ENCODE data around the gene ARID1B.

The ARID1B gene

GRCh38 chr6:156969233-156969632, 192.1 kb downstream of the ARID1B start:
- Histone ChIP-seq H4K20me1 (ENCODE audit: insufficient read depth, low read length) (peaks cover 3% of the 10 kb centered on the region; the same call in 1 of the 2 replicates), H3K4me1 (ENCODE audit: insufficient read depth, low read length, severe bottlenecking) (peaks cover 47% of the 10 kb centered on the region), H3K9ac (ENCODE audit: low read length) (peak overlapping the region; percentile 30; the same call in 1 of the 2 replicates), H3K4me2 (ENCODE audit: low read length) (peak overlapping the region; percentile 19; the same call in 1 of the 2 replicates), H3K27ac (ENCODE audit: low read depth, low read length, poor library complexity, severe bottlenecking) (peak overlapping the region; percentile 52), H3K79me2 (ENCODE audit: insufficient read depth, low read length) (peaks cover 95% of the 10 kb centered on the region), H3K4me3 (ENCODE audit: low read depth, low read length, poor library complexity, severe bottlenecking) (no peak overlapping the region), H2AFZ (ENCODE audit: low read length) (no peak overlapping the region), H3K36me3 (ENCODE audit: insufficient read depth, low read length) (0 out of 2 replicates have a peak, but pooled peaks cover 3% of the 10 kb centered on the region), H3K9me3 (ENCODE audit: low read length) (no peaks in the 10 kb centered on the region), H3K27me3 (ENCODE audit: insufficient read depth, low read length) (no peaks in the 10 kb centered on the region), H3F3A (ENCODE audit: insufficient read depth, low read length) (no peaks in the 10 kb centered on the region), H3K9me2 (ENCODE audit: low read depth, low read length) (no peaks in the 10 kb centered on the region)
- no peak for TF ChIP-seq CTCF (IDR thresholded peaks at IDR 0.05; ENCODE audit: low read length)
- no peak for TF ChIP-seq EZH2 (IDR thresholded peaks at IDR 0.05; ENCODE audit: borderline replicate concordance, low read length)

GRCh38 chr6:156970595-156971112, 193.5 kb downstream of the ARID1B start:
- peaks cover 96% of the 10 kb centered on the region for H3K79me2 ChIP-seq (ENCODE audit: insufficient read depth, low read length)
- TF ChIP-seq EZH2 (IDR thresholded peaks at IDR 0.05; ENCODE audit: borderline replicate concordance, low read length), result no peak
- no peak for TF ChIP-seq CTCF (IDR thresholded peaks at IDR 0.05; ENCODE audit: low read length)

GRCh38 chr6:156971153-156971885, 194.1 kb downstream of the ARID1B start:
- no peak overlapping the region for H3K4me2 ChIP-seq (ENCODE audit: low read length)
- H3K9me2 ChIP-seq (ENCODE audit: low read depth, low read length), result no peaks in the 10 kb centered on the region
- H3K27me3 ChIP-seq (ENCODE audit: insufficient read depth, low read length), result no peaks in the 10 kb centered on the region
- peaks cover 94% of the 10 kb centered on the region for H3K79me2 ChIP-seq (ENCODE audit: insufficient read depth, low read length)
- no peak overlapping the region for H3K9ac ChIP-seq (ENCODE audit: low read length)
- no peaks in the 10 kb centered on the region for H4K20me1 ChIP-seq (ENCODE audit: insufficient read depth, low read length)
- no peak overlapping the region for H2AFZ ChIP-seq (ENCODE audit: low read length)
- H3K4me1 ChIP-seq (ENCODE audit: insufficient read depth, low read length, severe bottlenecking), result peaks cover 60% of the 10 kb centered on the region
- TF ChIP-seq EZH2 (IDR thresholded peaks at IDR 0.05; ENCODE audit: borderline replicate concordance, low read length) (no peak), CTCF (IDR thresholded peaks at IDR 0.05; ENCODE audit: low read length) (no peak)
- no peaks in the 10 kb centered on the region for H3K36me3 ChIP-seq (ENCODE audit: insufficient read depth, low read length)
- no peak overlapping the region for H3K27ac ChIP-seq (ENCODE audit: low read depth, low read length, poor library complexity, severe bottlenecking)
- H3K4me3 ChIP-seq (ENCODE audit: low read depth, low read length, poor library complexity, severe bottlenecking), result no peak overlapping the region
- no peaks in the 10 kb centered on the region for H3F3A ChIP-seq (ENCODE audit: insufficient read depth, low read length)
- H3K9me3 ChIP-seq (ENCODE audit: low read length), result no peaks in the 10 kb centered on the region

More at GRCh38 chr6:156970595-156971112, 193.5 kb downstream of the ARID1B start:
- Histone ChIP-seq H3K4me2 (ENCODE audit: low read length) (no peak overlapping the region), H3K27me3 (ENCODE audit: insufficient read depth, low read length) (no peaks in the 10 kb centered on the region), H3K4me1 (ENCODE audit: insufficient read depth, low read length, severe bottlenecking) (peaks cover 57% of the 10 kb centered on the region), H3K27ac (ENCODE audit: low read depth, low read length, poor library complexity, severe bottlenecking) (no peak overlapping the region), H3K4me3 (ENCODE audit: low read depth, low read length, poor library complexity, severe bottlenecking) (no peak overlapping the region), H3K9me2 (ENCODE audit: low read depth, low read length) (no peaks in the 10 kb centered on the region), H2AFZ (ENCODE audit: low read length) (no peak overlapping the region), H3K9me3 (ENCODE audit: low read length) (no peaks in the 10 kb centered on the region), H3K9ac (ENCODE audit: low read length) (no peak overlapping the region), H3F3A (ENCODE audit: insufficient read depth, low read length) (no peaks in the 10 kb centered on the region), H3K36me3 (ENCODE audit: insufficient read depth, low read length) (0 out of 2 replicates have a peak, but pooled peaks cover 3% of the 10 kb centered on the region), H4K20me1 (ENCODE audit: insufficient read depth, low read length) (peaks cover 3% of the 10 kb centered on the region; the same call in 1 of the 2 replicates)

All from OCI-LY1 (cell line).